Stimulated activated naive B cell treated with anti-CD40 and anti-IgM and Interleukin-4, amounts not matched to agents 10 μg/mL and 1 μg/mL and 100 μg/mL, for 72 hours (primary cell): ENCODE measurements around the gene SRPK3.

Experiments
- ATAC-seq, 2 donors: fragments of 150-1000 bp; cut with Tn5 transposase; replicated peaks; 2 replicates each; pipeline ENCODE4 v1.10.0; 2021; ENCODE audit warnings: moderate library complexity in 1 of 2
- DNase-seq: peaks from one replicate; pipeline ENCODE4 v3.0.0; 2021
- H3K27ac Mint-ChIP-seq: one replicate; pipeline ENCODE4 v1.8.0; 2022; ENCODE audit warnings: mild to moderate bottlenecking, mixed read lengths
- H3K27me3 Mint-ChIP-seq, 2 donors: one replicate each; pipeline ENCODE4 v1.8.0; 2022; ENCODE audit warnings: mixed read lengths in 2 of 2
- H3K36me3 Mint-ChIP-seq, 2 donors: one replicate each; pipeline ENCODE4 v1.8.0; 2022; ENCODE audit warnings: mixed read lengths in 2 of 2, mild to moderate bottlenecking in 1 of 2
- H3K4me1 Mint-ChIP-seq, 2 donors: one replicate each; pipeline ENCODE4 v1.8.0; 2022; ENCODE audit warnings: mixed read lengths in 2 of 2, mild to moderate bottlenecking in 1 of 2
- H3K4me3 Mint-ChIP-seq, 2 donors: one replicate each; pipeline ENCODE4 v1.8.0; 2022; ENCODE audit warnings: mild to moderate bottlenecking in 2 of 2, mixed read lengths in 2 of 2, moderate library complexity in 1 of 2
- H3K9me3 Mint-ChIP-seq, 2 donors: one replicate each; pipeline ENCODE4 v1.8.0; 2022; ENCODE audit warnings: mixed read lengths in 2 of 2, mild to moderate bottlenecking in 1 of 2

Gene SRPK3

DNA sequence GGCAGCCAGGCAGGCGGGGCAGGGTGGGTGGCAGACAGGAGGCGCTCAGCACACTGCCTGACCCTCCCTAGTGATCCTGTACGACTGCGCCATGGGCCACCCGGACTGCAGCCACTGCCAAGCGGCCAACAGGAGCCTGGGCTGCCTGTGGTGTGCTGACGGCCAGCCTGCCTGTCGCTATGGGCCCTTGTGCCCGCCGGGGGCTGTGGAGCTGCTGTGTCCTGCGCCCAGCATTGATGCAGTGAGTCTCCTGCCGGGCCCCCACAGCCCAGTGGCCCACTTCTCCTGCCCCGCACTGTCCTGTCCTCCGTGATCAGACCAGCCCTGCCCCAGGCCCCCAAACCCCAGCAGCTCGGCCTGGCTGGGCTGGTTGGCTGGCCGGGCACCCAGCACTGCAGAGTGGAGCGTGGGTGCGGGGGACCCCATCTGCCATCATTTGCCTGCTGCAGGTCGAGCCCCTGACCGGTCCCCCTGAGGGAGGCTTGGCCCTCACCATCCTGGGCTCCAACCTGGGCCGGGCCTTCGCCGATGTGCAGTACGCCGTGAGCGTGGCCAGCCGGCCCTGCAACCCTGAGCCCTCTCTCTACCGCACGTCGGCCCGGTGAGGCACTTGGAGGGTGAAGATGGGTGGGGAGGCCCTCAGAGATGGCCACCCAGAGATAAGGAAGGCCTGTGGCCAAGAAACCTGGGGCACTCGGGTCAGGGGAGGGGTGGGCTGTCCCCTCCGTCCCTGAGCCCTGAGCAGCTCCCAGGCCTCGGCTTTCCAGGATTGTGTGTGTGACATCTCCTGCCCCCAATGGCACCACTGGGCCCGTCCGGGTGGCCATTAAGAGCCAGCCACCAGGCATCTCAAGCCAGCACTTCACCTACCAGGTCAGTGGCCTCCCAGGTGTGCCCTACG lies 9.2 kb upstream of the SRPK3 start:
- Mint-ChIP-seq H3K9me3 (no peaks in the 10 kb centered on the region), H3K4me3 (no peak overlapping the region), H3K36me3 (no peaks in the 10 kb centered on the region), H3K4me1 (peaks cover 7 to 14% of the 10 kb centered on the region in 2 donors), H3K27me3 (peaks cover 0 to 6% of the 10 kb centered on the region in 2 donors), H3K27ac (no peak overlapping the region)
- DNase-seq (no peak), ATAC-seq (no peak)

DNA sequence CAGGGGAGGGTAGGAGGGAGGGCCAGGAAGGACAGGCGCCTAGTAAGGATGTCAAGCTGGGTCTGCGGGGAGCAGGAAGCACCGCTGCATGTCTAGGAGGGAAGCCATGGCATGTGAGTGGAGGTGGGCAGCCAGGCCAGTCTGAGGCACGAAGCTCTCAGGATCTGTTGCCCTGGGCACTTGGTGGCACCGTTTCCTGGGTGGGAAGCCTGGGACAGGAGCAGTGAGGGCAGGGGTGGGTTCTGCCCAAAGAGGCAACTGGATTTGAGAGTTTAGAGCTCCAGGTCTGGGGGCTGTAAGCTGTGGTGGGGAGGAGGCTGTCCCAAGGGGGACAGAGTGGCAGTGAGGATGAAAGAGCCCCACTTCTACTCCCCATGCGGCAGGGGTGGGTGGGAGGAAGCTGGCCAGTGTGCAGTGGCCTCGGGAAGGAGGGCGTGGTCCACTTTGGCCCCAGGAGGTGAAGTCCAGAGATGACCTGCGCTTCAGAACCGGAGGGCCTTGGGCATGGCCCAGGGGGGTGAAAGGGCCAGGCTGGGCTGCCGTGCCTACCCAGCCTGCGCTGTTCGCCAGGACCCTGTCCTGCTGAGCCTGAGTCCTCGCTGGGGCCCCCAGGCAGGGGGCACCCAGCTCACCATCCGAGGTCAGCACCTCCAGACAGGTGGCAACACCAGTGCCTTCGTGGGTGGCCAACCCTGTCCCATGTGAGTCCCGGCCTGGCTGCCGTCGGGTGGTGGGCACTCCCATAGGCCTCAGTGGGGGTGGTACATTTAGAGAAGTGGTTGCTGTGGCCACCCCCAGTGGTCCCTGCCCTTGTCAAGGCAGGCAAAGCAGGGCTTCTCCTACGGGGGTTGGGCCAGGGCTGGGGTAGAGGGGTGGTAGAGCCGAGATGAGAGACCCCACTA lies 8.3 kb upstream of the SRPK3 start:
- ATAC-seq (no peak), DNase-seq (no peak)
- Mint-ChIP-seq H3K4me3 (no peak overlapping the region), H3K9me3 (no peaks in the 10 kb centered on the region), H3K27ac (no peak overlapping the region), H3K36me3 (no peaks in the 10 kb centered on the region), H3K27me3 (peaks cover 0 to 6% of the 10 kb centered on the region in 2 donors), H3K4me1 (peaks cover 4 to 11% of the 10 kb centered on the region in 2 donors)

- H3K4me1 Mint-ChIP-seq = peaks cover 0 to 6% of the 10 kb centered on the region in 2 donors
- H3K4me3 Mint-ChIP-seq = no peak overlapping the region
- peaks cover 0 to 6% of the 10 kb centered on the region in 2 donors for H3K27me3 Mint-ChIP-seq
- H3K27ac Mint-ChIP-seq = no peak overlapping the region
- no peak for DNase-seq
- H3K9me3 Mint-ChIP-seq = no peaks in the 10 kb centered on the region
- no peaks in the 10 kb centered on the region for H3K36me3 Mint-ChIP-seq
- ATAC-seq = no peak
Measured at GRCh38 chrX:153773218-153773611, 7.6 kb upstream of the SRPK3 start.

- H3K27ac Mint-ChIP-seq = no peak overlapping the region
- DNase-seq (no peak), ATAC-seq (no peak)
- no peak overlapping the region for H3K4me3 Mint-ChIP-seq
- no peaks in the 10 kb centered on the region for H3K9me3 Mint-ChIP-seq
- H3K4me1 Mint-ChIP-seq = no peaks in the 10 kb centered on the region
- H3K27me3 Mint-ChIP-seq = peaks cover 0 to 6% of the 10 kb centered on the region in 2 donors
- no peaks in the 10 kb centered on the region for H3K36me3 Mint-ChIP-seq
Measured at GRCh38 chrX:153773741-153774575, 6.9 kb upstream of the SRPK3 start.

DNA sequence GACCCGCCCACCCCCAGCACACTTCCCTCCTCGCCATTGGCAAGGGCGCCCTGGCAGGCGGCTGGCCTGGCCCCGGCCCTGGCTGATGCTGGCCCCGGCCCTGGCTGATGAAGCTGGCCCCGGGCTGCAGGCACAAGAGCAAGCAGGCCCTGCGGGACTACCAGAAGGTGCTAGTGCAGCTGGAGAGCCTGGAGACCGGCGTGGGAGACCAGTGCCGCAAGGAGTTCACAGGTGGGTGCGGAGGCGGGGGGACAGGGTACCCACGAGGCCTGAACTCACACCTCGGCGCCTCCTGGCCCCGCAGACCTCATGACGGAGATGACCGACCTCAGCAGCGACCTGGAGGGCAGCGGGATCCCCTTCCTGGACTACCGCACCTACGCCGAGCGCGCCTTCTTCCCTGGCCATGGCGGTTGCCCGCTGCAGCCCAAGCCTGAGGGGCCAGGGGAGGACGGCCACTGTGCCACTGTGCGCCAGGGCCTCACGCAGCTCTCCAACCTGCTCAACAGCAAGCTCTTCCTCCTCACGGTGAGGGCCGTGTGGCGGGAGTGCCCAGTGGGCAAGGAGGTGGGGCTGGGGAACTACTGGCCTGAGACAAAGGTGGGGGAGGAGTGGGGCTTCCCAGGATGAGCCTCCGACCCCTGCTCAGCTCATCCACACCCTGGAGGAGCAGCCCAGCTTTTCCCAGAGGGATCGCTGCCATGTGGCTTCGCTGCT lies 6.1 kb upstream of the SRPK3 start:
- DNase-seq (no peak), ATAC-seq (no peak)
- no peak overlapping the region for H3K27ac Mint-ChIP-seq
- no peaks in the 10 kb centered on the region for H3K36me3 Mint-ChIP-seq
- H3K9me3 Mint-ChIP-seq = no peaks in the 10 kb centered on the region
- H3K4me3 Mint-ChIP-seq = no peak overlapping the region
- peaks cover 2 to 9% of the 10 kb centered on the region in 2 donors for H3K27me3 Mint-ChIP-seq
- peaks cover 0 to 3% of the 10 kb centered on the region in 2 donors for H3K4me1 Mint-ChIP-seq

- Mint-ChIP-seq H3K36me3 (peaks cover 0 to 2% of the 10 kb centered on the region in 2 donors), H3K9me3 (no peaks in the 10 kb centered on the region), H3K4me1 (peaks cover 4 to 11% of the 10 kb centered on the region in 2 donors), H3K27ac (no peak overlapping the region), H3K27me3 (peaks cover 9 to 10% of the 10 kb centered on the region in 2 donors), H3K4me3 (no peak overlapping the region)
- ATAC-seq = no peak
- DNase-seq = no peak
Measured at GRCh38 chrX:153775293-153776119, 5.3 kb upstream of the SRPK3 start.

GRCh38 chrX:153776120-153776599 lies 4.7 kb upstream of the SRPK3 start:
- H3K9me3 Mint-ChIP-seq = no peaks in the 10 kb centered on the region
- DNase-seq = no peak

GRCh38 chrX:153776611-153777045 lies 4.2 kb upstream of the SRPK3 start:
- DNase-seq = no peak
- Mint-ChIP-seq H3K9me3 (no peaks in the 10 kb centered on the region), H3K27me3 (peaks cover 9 to 10% of the 10 kb centered on the region in 2 donors), H3K4me1 (peaks cover 4 to 11% of the 10 kb centered on the region in 2 donors), H3K4me3 (no peak overlapping the region), H3K27ac (no peak overlapping the region), H3K36me3 (peaks cover 0 to 2% of the 10 kb centered on the region in 2 donors)
- ATAC-seq = no peak

More at GRCh38 chrX:153776120-153776599, 4.7 kb upstream of the SRPK3 start:
- H3K36me3 Mint-ChIP-seq = peaks cover 0 to 2% of the 10 kb centered on the region in 2 donors
- peaks cover 9 to 10% of the 10 kb centered on the region in 2 donors for H3K27me3 Mint-ChIP-seq
- H3K27ac Mint-ChIP-seq = no peak overlapping the region
- no peak for ATAC-seq
- H3K4me1 Mint-ChIP-seq = peaks cover 4 to 11% of the 10 kb centered on the region in 2 donors
- H3K4me3 Mint-ChIP-seq = no peak overlapping the region

DNA sequence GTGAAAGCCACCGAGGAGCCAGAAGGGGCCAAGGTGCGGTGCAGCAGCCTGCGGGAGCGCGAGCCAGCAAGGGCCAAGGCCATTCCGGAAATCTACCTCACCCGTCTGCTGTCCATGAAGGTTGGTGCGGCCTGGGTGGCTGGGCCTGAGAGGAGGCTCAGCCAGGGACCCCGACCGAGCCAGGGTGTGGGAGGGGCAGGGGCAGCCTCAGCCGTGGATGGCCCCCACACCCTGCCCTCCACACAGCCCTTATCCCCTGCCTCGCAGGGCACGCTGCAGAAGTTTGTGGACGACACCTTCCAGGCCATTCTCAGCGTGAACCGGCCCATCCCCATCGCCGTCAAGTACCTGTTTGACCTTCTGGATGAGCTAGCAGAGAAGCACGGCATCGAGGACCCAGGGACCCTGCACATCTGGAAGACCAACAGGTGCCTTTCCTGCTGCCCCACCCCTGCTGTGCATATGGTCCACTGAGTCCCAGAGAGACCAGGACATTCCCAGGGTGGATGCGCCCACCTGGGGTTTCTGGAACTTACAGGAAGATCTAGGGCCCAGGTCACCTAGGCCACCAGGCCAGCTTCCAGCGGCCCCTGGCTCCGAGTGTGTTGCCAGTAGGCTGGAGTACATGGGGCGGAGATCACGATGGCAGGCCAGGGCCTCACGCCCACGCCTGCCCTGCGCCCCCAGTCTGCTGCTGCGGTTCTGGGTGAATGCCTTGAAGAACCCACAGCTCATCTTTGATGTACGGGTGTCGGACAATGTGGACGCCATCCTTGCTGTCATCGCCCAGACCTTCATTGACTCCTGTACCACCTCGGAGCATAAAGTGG lies 3.4 kb upstream of the SRPK3 start:
- H3K27me3 Mint-ChIP-seq = peaks cover 9 to 10% of the 10 kb centered on the region in 2 donors
- peaks cover 0 to 2% of the 10 kb centered on the region in 2 donors for H3K36me3 Mint-ChIP-seq
- H3K4me3 Mint-ChIP-seq = no peak overlapping the region
- no peaks in the 10 kb centered on the region for H3K9me3 Mint-ChIP-seq
- H3K4me1 Mint-ChIP-seq = peaks cover 4 to 11% of the 10 kb centered on the region in 2 donors
- ATAC-seq (no peak), DNase-seq (no peak)
- H3K27ac Mint-ChIP-seq = no peak overlapping the region

GRCh38 chrX:153778181-153778580 lies 2.7 kb upstream of the SRPK3 start:
- Mint-ChIP-seq H3K36me3 (peaks cover under 1 to 2% of the 10 kb centered on the region in 2 donors), H3K4me3 (no peak overlapping the region), H3K27ac (peak overlapping the region; percentile 14), H3K9me3 (no peaks in the 10 kb centered on the region), H3K4me1 (peaks cover 4 to 11% of the 10 kb centered on the region in 2 donors), H3K27me3 (peaks cover 9 to 10% of the 10 kb centered on the region in 2 donors)
- DNase-seq (no peak), ATAC-seq (no peak)

- ATAC-seq (no peak), DNase-seq (no peak)
- Mint-ChIP-seq H3K27ac (no peak overlapping the region), H3K36me3 (peaks cover 2 to 6% of the 10 kb centered on the region in 2 donors), H3K4me1 (peaks cover 4 to 11% of the 10 kb centered on the region in 2 donors), H3K4me3 (no peak overlapping the region), H3K27me3 (peaks cover 9 to 10% of the 10 kb centered on the region in 2 donors), H3K9me3 (no peaks in the 10 kb centered on the region)
Measured at GRCh38 chrX:153778684-153779101, 2.1 kb upstream of the SRPK3 start.
